Testis (tissue), 2 donors: Measurements from ENCODE around the gene CDC42SE2.
"Not testable (repeated sequence)": the region's sequence is repeated elsewhere in the genome, so short reads cannot be mapped to it uniquely, and the experiment has no call there.

Experiments used
- POLR2A ChIP-seq: fragments of 450-650 bp; IDR thresholded peaks from one replicate; pipeline ENCODE4 v1.6.1; 2017; ENCODE audit warnings: antibody characterized with exemption, mild to moderate bottlenecking, moderate library complexity
- TF ChIP-seq, protein P1 (sequence below), 3 experiments: fragments of 450-650 bp in 2 of 3; fragments of 200-600 bp in 1 of 3; sonication (generic) in 1 of 3; IDR thresholded peaks; one replicate each; pipeline ENCODE4 v1.5.1; 2016 to 2019; ENCODE audit warnings: antibody characterized with exemption in 3 of 3, mild to moderate bottlenecking in 2 of 3, moderate library complexity in 1 of 3

DNA sequence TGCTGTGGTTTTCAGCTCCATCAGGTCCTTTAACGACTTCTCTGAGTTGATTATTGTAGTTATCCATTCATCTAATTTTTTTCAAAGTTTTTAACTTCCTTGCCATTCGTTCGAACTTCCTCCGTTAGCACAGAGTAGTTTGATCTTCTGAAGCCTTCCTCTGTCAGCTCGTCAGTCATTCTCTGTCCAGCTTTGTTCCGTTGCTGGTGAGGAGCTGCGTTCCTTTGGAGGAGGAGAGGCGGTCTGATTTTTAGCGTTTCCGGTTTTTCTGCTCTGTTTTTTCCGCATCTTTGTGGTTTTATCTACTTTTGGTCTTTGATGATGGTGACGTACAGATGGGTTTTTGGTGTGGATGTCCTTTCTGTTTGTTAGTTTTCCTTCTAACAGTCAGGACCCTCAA lies 72.9 kb downstream of the CDC42SE2 start:
- TF ChIP-seq POLR2A = not testable (repeated sequence)
- TF ChIP-seq, protein P1, sequence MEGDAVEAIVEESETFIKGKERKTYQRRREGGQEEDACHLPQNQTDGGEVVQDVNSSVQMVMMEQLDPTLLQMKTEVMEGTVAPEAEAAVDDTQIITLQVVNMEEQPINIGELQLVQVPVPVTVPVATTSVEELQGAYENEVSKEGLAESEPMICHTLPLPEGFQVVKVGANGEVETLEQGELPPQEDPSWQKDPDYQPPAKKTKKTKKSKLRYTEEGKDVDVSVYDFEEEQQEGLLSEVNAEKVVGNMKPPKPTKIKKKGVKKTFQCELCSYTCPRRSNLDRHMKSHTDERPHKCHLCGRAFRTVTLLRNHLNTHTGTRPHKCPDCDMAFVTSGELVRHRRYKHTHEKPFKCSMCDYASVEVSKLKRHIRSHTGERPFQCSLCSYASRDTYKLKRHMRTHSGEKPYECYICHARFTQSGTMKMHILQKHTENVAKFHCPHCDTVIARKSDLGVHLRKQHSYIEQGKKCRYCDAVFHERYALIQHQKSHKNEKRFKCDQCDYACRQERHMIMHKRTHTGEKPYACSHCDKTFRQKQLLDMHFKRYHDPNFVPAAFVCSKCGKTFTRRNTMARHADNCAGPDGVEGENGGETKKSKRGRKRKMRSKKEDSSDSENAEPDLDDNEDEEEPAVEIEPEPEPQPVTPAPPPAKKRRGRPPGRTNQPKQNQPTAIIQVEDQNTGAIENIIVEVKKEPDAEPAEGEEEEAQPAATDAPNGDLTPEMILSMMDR (IDR thresholded peaks at IDR 0.05) = not testable (repeated sequence)
